Posterior cingulate gyrus (tissue), 11 donors: ENCODE data around the gene TMEM86A.

Source experiments
- DNase-seq, 10 donors: peaks; one replicate each; pipeline versions ENCODE4 v3.0.0 to v3.0.0-alpha.2; 2020 to 2021; ENCODE audit warnings: mixed read lengths in 3 of 10
- intact Hi-C: fragments of 100-400 bp; cut with DNase I; formaldehyde crosslinking; loops from one replicate; pipeline ENCODE4 v1.15.1; 2023

The TMEM86A gene

GRCh38 chr11:18748766-18749365 lies 50.3 kb downstream of the TMEM86A start:
- peak in 1 of 10 donors; percentile 81 for DNase-seq
- intact Hi-C loops: no loop called here

GRCh38 chr11:18749681-18750319 lies 51.2 kb downstream of the TMEM86A start:
- intact Hi-C loops: no loop called here
- DNase-seq: peak; percentile 32 to 97 (median 79)

- peak in 1 of 10 donors; percentile 20 for DNase-seq
- intact Hi-C loops: no loop called here
Measured at GRCh38 chr11:18750944-18751343, 52.4 kb downstream of the TMEM86A start.

GRCh38 chr11:18752502-18752901 lies 53.9 kb downstream of the TMEM86A start:
- DNase-seq: peak in 1 of 10 donors; percentile 83
- intact Hi-C loops: no loop called here

GRCh38 chr11:18754308-18754707 lies 55.7 kb downstream of the TMEM86A start:
- intact Hi-C loops: no loop called here
- DNase-seq: no peak
